ENCODE data around the gene TOX2.

The TOX2 gene

GRCh38 chr20:43940518-43941225 lies 26.0 kb downstream of the TOX2 start:
- Mint-ChIP-seq H3K27ac (no peak overlapping the region), H3K9me3 (no peaks in the 10 kb centered on the region), H3K36me3 (no peaks in the 10 kb centered on the region), H3K4me1 (peaks cover 22% of the 10 kb centered on the region), H3K27me3 (no peaks in the 10 kb centered on the region), H3K4me3 (no peak overlapping the region)
- DNase-seq (ENCODE audit: low spot score in 2 of 2) (no peak), ATAC-seq (ENCODE audit: low read depth) (no peak)

GRCh38 chr20:43941476-43942200 lies 27.0 kb downstream of the TOX2 start:
- H3K27me3 Mint-ChIP-seq: no peaks in the 10 kb centered on the region
- no peaks in the 10 kb centered on the region for H3K36me3 Mint-ChIP-seq
- peaks cover 22% of the 10 kb centered on the region for H3K4me1 Mint-ChIP-seq
- ATAC-seq (ENCODE audit: low read depth): peak; percentile 90
- H3K9me3 Mint-ChIP-seq: no peaks in the 10 kb centered on the region
- H3K4me3 Mint-ChIP-seq: peak overlapping the region; percentile 52
- DNase-seq (ENCODE audit: low spot score in 2 of 2): no peak
- H3K27ac Mint-ChIP-seq: peak overlapping the region; percentile 73

- H3K36me3 Mint-ChIP-seq: no peaks in the 10 kb centered on the region
- peak overlapping the region; percentile 73 for H3K27ac Mint-ChIP-seq
- H3K4me3 Mint-ChIP-seq: peak overlapping the region; percentile 52
- H3K4me1 Mint-ChIP-seq: peaks cover 22% of the 10 kb centered on the region
- H3K27me3 Mint-ChIP-seq: no peaks in the 10 kb centered on the region
- no peak for ATAC-seq (ENCODE audit: low read depth)
- DNase-seq (ENCODE audit: low spot score in 2 of 2): no peak
- H3K9me3 Mint-ChIP-seq: no peaks in the 10 kb centered on the region
These were observed 27.5 kb downstream of the TOX2 start for GRCh38 chr20:43942201-43942590.

GRCh38 chr20:43942667-43943285 lies 28.1 kb downstream of the TOX2 start:
- H3K27ac Mint-ChIP-seq: peak overlapping the region; percentile 60
- DNase-seq (ENCODE audit: low spot score in 2 of 2) (no peak), ATAC-seq (ENCODE audit: low read depth) (peak; percentile 48)
- no peaks in the 10 kb centered on the region for H3K27me3 Mint-ChIP-seq
- H3K36me3 Mint-ChIP-seq: no peaks in the 10 kb centered on the region
- peaks cover 22% of the 10 kb centered on the region for H3K4me1 Mint-ChIP-seq
- peak overlapping the region; percentile 35 for H3K4me3 Mint-ChIP-seq
- H3K9me3 Mint-ChIP-seq: no peaks in the 10 kb centered on the region

DNA sequence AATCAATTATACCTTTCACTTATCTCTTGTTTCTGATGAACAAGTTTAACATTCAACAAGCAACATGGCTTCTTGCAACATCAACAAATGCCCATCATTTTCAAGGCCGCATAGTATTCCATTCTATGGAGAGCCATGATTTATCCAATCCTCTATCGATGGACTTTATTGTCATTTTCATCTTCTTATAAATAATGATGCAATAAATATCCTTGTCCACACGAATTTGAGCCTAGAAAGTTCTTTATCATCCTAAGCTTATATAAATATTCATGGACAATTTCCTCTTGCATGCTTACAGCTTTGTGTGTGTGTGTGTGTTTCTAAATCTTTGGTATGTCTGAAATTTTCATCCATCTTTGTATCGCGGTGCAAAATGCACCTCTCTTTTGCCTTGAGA lies 29.1 kb downstream of the TOX2 start:
- peaks cover 22% of the 10 kb centered on the region for H3K4me1 Mint-ChIP-seq
- H3K9me3 Mint-ChIP-seq: no peaks in the 10 kb centered on the region
- DNase-seq (ENCODE audit: low spot score in 2 of 2): no peak
- no peaks in the 10 kb centered on the region for H3K36me3 Mint-ChIP-seq
- no peak for ATAC-seq (ENCODE audit: low read depth)
- no peaks in the 10 kb centered on the region for H3K27me3 Mint-ChIP-seq
- H3K27ac Mint-ChIP-seq: no peak overlapping the region
- H3K4me3 Mint-ChIP-seq: no peak overlapping the region

GRCh38 chr20:43944653-43945235 lies 30.1 kb downstream of the TOX2 start:
- DNase-seq (ENCODE audit: low spot score in 2 of 2) (no peak), ATAC-seq (ENCODE audit: low read depth) (no peak)
- Mint-ChIP-seq H3K9me3 (no peaks in the 10 kb centered on the region), H3K4me3 (no peak overlapping the region), H3K27ac (no peak overlapping the region), H3K36me3 (no peaks in the 10 kb centered on the region), H3K4me1 (peaks cover 31% of the 10 kb centered on the region), H3K27me3 (no peaks in the 10 kb centered on the region)

DNA sequence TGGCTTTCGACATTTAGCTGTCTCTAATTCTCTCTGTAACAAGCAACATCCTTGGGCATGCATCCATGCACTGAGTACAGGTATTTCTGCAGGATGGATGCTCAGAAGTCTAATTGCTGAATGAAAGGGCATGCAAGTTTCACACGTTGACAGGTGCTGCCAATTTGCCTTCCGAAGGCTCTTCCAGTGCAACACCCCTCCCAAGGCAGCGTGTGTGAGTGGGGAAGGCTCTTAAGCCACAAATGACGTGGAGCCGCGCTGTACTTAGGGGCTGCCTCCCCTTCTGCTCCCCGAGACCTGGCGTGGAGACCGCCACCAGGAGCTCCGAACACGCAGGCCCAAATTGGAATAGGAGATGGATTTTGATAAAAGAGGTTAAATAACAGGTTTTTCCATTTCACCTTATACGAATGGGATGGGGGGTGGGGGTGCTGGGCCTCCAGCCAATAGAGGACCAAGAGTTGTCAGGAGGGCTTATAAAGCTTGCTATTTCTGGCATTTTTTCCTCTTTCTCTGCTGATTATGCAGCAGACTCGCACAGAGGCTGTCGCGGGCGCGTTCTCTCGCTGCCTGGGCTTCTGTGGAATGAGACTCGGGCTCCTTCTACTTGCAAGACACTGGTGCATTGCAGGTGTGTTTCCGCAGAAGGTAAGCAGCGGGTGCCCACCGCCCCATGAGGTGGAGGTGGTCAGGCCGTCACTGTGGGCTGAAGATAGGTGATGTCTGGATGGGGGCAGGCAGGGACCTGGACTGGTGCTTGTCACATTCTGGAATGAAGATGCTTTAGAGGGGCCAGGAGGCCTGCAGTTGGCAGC lies 30.9 kb downstream of the TOX2 start:
- no peak for DNase-seq (ENCODE audit: low spot score in 2 of 2)
- H3K36me3 Mint-ChIP-seq: no peaks in the 10 kb centered on the region
- no peaks in the 10 kb centered on the region for H3K9me3 Mint-ChIP-seq
- H3K27me3 Mint-ChIP-seq: no peaks in the 10 kb centered on the region
- H3K27ac Mint-ChIP-seq: no peak overlapping the region
- peaks cover 38% of the 10 kb centered on the region for H3K4me1 Mint-ChIP-seq
- no peak for ATAC-seq (ENCODE audit: low read depth)
- no peak overlapping the region for H3K4me3 Mint-ChIP-seq

GRCh38 chr20:43946206-43946491 lies 31.5 kb downstream of the TOX2 start:
- H3K36me3 Mint-ChIP-seq: no peaks in the 10 kb centered on the region
- H3K9me3 Mint-ChIP-seq: no peaks in the 10 kb centered on the region
- H3K27ac Mint-ChIP-seq: no peak overlapping the region

GRCh38 chr20:43946659-43947315 lies 32.1 kb downstream of the TOX2 start:
- Mint-ChIP-seq H3K27ac (no peak overlapping the region), H3K27me3 (no peaks in the 10 kb centered on the region), H3K9me3 (no peaks in the 10 kb centered on the region)

More at GRCh38 chr20:43946206-43946491, 31.5 kb downstream of the TOX2 start:
- H3K27me3 Mint-ChIP-seq: no peaks in the 10 kb centered on the region
- ATAC-seq (ENCODE audit: low read depth) (no peak), DNase-seq (ENCODE audit: low spot score in 2 of 2) (no peak)
- H3K4me3 Mint-ChIP-seq: no peak overlapping the region
- H3K4me1 Mint-ChIP-seq: peaks cover 36% of the 10 kb centered on the region

DNA sequence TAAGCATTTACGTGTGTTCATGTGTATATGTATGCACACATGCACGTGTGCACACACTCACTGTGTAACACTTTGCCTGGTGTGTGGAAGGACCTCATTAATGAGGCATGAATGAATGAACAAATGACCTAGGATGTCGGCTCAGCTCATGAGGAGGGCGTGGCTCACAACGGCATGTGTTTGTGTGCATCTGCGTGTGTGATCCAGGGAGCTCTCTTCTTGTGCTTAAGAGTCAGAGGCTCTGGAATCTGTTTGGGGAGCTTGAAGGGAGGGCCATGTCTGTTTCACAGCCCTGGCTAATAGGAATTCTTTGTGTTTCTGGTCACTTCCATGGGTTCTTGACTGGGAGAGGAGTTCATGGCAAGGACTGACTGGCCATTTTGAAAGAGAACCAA lies 32.7 kb downstream of the TOX2 start:
- no peak overlapping the region for H3K27ac Mint-ChIP-seq

More at GRCh38 chr20:43946659-43947315, 32.1 kb downstream of the TOX2 start:
- ATAC-seq (ENCODE audit: low read depth) (no peak), DNase-seq (ENCODE audit: low spot score in 2 of 2) (no peak)
- Mint-ChIP-seq H3K4me3 (no peak overlapping the region), H3K36me3 (no peaks in the 10 kb centered on the region), H3K4me1 (peaks cover 33% of the 10 kb centered on the region)

GRCh38 chr20:43948455-43948854 lies 33.8 kb downstream of the TOX2 start:
- ATAC-seq (ENCODE audit: low read depth): no peak
- Mint-ChIP-seq H3K36me3 (no peaks in the 10 kb centered on the region), H3K9me3 (no peaks in the 10 kb centered on the region), H3K27me3 (no peaks in the 10 kb centered on the region), H3K27ac (no peak overlapping the region), H3K4me1 (peaks cover 21% of the 10 kb centered on the region), H3K4me3 (no peak overlapping the region)
- DNase-seq (ENCODE audit: low spot score in 2 of 2): no peak

More for the DNA sequence above, 32.7 kb downstream of the TOX2 start:
- no peaks in the 10 kb centered on the region for H3K36me3 Mint-ChIP-seq
- no peaks in the 10 kb centered on the region for H3K9me3 Mint-ChIP-seq
- DNase-seq (ENCODE audit: low spot score in 2 of 2): no peak
- no peaks in the 10 kb centered on the region for H3K27me3 Mint-ChIP-seq
- no peak overlapping the region for H3K4me3 Mint-ChIP-seq
- ATAC-seq (ENCODE audit: low read depth): no peak
- H3K4me1 Mint-ChIP-seq: peaks cover 28% of the 10 kb centered on the region

GRCh38 chr20:43949248-43949647 lies 34.6 kb downstream of the TOX2 start:
- H3K4me1 Mint-ChIP-seq: peaks cover 18% of the 10 kb centered on the region
- H3K36me3 Mint-ChIP-seq: no peaks in the 10 kb centered on the region
- no peak overlapping the region for H3K4me3 Mint-ChIP-seq
- DNase-seq (ENCODE audit: low spot score in 2 of 2) (no peak), ATAC-seq (ENCODE audit: low read depth) (no peak)
- H3K9me3 Mint-ChIP-seq: no peaks in the 10 kb centered on the region
- no peaks in the 10 kb centered on the region for H3K27me3 Mint-ChIP-seq
- H3K27ac Mint-ChIP-seq: no peak overlapping the region
